ENCODE data around the gene WDR46. TPM values are rescaled to one million over a fixed set of nuclear protein-coding genes. Genes with fewer than 3 reads are reported as not detected.

Gene WDR46
- total RNA-seq, 2 experiments from 2014 or later, result 37.5 to 41.7 TPM

DNA sequence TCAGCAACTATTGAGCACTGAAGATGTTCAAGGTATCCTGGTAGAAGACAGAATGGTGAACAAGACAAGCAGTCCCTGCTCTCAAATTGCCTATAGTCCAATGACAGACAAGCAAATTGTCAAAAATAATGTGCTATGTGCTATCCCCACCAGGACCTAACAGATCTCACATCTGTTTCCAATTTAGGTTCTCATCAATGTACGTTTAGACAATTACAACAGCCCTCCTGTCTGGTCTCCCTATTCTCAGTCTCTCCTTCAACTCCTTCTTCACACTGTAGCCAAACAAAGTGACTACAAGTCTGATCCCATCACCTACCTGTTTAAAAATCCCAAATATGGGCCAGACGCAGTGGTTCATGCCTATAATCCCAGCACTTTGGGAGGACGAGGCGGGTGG lies 17.3 kb upstream of the WDR46 start:
- no peaks in the 10 kb centered on the region for H3K27me3 Mint-ChIP-seq
- H3K9me3 Mint-ChIP-seq, result no peaks in the 10 kb centered on the region
- no peak overlapping the region for H3K27ac Mint-ChIP-seq
- no peak overlapping the region for H3K4me3 Mint-ChIP-seq
- H3K36me3 Mint-ChIP-seq (ENCODE audit: low read depth), result peaks cover 63% of the 10 kb centered on the region
- ChIA-PET CTCF (interaction anchor here (0.7 kb wide), 1 partner anchor 339 kb away, joined by 3 read pairs; no protein-coding TSS in a partner anchor), POLR2A (interaction anchor here (2.2 kb wide), 1 partner anchor 35 kb away, joined by 5 read pairs; the partner anchor contains the start of genes RPS18 and VPS52)
- peaks cover 40% of the 10 kb centered on the region for H3K4me1 Mint-ChIP-seq
- no peak for DNase-seq

DNA sequence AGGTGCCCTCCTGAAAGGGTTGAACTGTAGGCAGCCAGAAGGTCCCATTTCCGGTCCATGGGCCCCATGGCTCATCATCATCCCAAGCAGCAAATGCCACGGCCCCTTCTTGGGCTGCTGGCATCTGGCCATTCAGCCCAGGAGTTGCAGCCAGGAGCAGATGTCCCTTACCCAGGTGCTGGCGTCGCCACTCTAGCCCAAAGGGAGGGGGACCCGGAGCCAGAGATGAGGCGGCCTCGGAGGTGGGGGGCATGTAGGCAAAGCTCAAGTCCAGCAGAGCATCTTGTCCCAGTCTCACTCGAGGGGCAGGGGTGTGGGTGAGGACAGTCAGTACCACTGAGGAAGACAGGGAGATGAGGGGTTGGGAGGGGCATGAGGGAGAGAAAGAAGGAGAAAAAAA lies 16.0 kb upstream of the WDR46 start:
- POLR2A ChIA-PET, result interaction anchor here (1.8 kb wide), 1 partner anchor 16 kb away, joined by 6 read pairs; the partner anchor contains the start of genes PFDN6 and WDR46

DNA sequence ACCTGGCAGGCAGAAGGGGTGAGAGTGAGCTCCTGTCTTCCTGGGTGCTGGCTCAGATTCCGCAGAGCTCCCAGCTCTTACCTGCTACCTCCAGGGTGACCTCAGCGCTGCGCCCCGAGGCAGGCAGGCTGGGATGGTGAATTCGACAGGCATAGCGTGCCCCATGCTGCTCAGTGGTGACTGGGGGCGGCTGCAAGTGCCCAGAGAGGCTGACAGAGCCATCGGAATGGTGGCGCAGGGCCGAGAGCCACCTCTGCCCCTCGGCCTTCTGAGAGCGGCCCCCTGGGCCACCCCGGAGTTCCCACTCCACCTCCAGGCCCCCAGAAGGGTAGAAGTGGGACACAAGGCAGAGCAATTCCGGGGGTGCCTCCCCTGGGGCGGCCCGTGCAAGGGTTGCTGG lies 15.2 kb upstream of the WDR46 start:
- CTCF ChIA-PET, result no interaction called here

More for the DNA sequence above, 16.0 kb upstream of the WDR46 start:
- DNase-seq, result no peak
- peaks cover 43% of the 10 kb centered on the region for H3K4me1 Mint-ChIP-seq
- H3K27ac Mint-ChIP-seq, result no peak overlapping the region
- H3K36me3 Mint-ChIP-seq (ENCODE audit: low read depth), result peaks cover 63% of the 10 kb centered on the region
- no peak overlapping the region for H3K4me3 Mint-ChIP-seq
- H3K9me3 Mint-ChIP-seq, result no peaks in the 10 kb centered on the region
- no peaks in the 10 kb centered on the region for H3K27me3 Mint-ChIP-seq
- CTCF ChIA-PET, result no interaction called here

DNA sequence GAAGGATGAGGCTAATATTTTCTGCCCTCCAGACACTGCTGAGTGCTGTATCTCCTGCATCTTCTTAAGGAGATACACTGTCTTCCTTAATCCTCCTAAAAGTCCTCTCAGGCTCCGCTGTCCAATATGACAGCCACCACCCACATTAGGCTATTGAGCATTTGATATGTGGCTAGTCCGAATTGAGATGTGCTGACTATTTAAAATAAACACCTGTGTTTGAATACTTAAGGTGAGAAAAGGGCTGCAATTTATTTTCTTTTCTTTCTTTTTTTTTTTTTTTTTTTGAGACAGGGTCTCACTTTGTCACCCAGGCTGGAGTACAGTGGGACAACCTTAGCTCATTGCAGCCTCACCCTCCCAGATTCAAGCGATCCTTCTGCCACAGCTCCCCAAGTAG lies 12.8 kb upstream of the WDR46 start:
- DNase-seq, result no peak
- POLR2A ChIA-PET, result interaction anchor here (1.6 to 6.0 kb wide), 4 partner anchors 10 to 30 kb away, joined by 4 to 71 read pairs (median 24); partner anchors contain the start of genes PFDN6, RPS18, TAPBP and VPS52
- H3K27me3 Mint-ChIP-seq, result no peaks in the 10 kb centered on the region
- CTCF ChIA-PET, result interaction anchor here (1.0 to 1.5 kb wide), 3 partner anchors 10 to 103 kb away, joined by 4 to 6 read pairs (median 5); no protein-coding TSS in a partner anchor
- no peak overlapping the region for H3K4me3 Mint-ChIP-seq
- H3K9me3 Mint-ChIP-seq, result no peaks in the 10 kb centered on the region
- peaks cover 58% of the 10 kb centered on the region for H3K36me3 Mint-ChIP-seq (ENCODE audit: low read depth)
- no peak overlapping the region for H3K27ac Mint-ChIP-seq
- peaks cover 46% of the 10 kb centered on the region for H3K4me1 Mint-ChIP-seq

More for the DNA sequence above, 15.2 kb upstream of the WDR46 start:
- H3K9me3 Mint-ChIP-seq, result no peaks in the 10 kb centered on the region
- H3K27me3 Mint-ChIP-seq, result no peaks in the 10 kb centered on the region
- peaks cover 72% of the 10 kb centered on the region for H3K36me3 Mint-ChIP-seq (ENCODE audit: low read depth)
- POLR2A ChIA-PET, result interaction anchor here (1.8 kb wide), 1 partner anchor 15 kb away, joined by 6 read pairs; the partner anchor contains the start of genes PFDN6 and WDR46
- no peak for DNase-seq
- no peak overlapping the region for H3K4me3 Mint-ChIP-seq
- H3K27ac Mint-ChIP-seq, result no peak overlapping the region
- H3K4me1 Mint-ChIP-seq, result peaks cover 51% of the 10 kb centered on the region

DNA sequence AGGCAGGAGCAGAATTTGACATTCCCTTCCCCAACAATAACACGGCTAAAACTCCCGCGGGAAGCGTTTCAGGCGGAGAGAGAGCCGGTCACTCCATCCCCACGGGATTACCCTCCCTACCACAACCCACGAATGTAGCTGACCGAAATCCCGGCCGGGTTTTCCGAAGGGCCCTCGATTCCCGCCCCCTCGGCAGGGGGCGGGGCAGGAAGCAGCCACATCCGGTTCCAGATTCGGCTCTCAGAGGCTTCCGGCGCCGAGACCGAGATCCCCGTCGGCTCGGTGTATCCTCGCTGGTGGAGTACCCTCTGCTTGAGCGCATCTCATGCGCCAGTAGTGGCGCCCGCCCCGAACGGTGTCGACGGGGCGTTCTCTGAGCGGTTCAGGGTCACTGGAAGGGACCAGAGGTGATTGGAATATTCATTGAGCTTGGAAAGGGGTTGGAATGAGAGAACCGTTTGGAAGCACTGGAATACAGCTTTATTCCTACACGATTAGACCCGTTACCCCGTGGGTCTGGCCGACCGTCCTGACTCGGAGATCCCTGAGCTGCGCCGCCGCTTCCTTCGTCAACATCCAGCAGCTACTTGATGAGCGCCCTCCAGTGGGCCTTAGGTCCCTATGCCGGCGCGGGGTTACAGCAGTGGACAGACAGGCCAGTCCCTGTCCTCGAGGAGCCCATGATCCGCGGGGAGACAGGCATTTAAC lies 10.4 kb upstream of the WDR46 start:
- Mint-ChIP-seq H3K9me3 (no peaks in the 10 kb centered on the region), H3K4me1 (peaks cover 41% of the 10 kb centered on the region), H3K27me3 (no peaks in the 10 kb centered on the region), H3K27ac (peak overlapping the region; percentile 100), H3K36me3 (ENCODE audit: low read depth) (peaks cover 47% of the 10 kb centered on the region), H3K4me3 (peak overlapping the region; percentile 95)
- POLR2A ChIA-PET, result interaction anchor here (0.7 to 14.3 kb wide), 24 partner anchors 9 to 370 kb away, joined by 3 to 234 read pairs (median 4); partner anchors contain the start of genes B3GALT4, PFDN6, RPS18 and RXRB
- CTCF ChIA-PET, result interaction anchor here (0.7 to 3.3 kb wide), 18 partner anchors 8 to 308 kb away, joined by 3 to 29 read pairs (median 4); partner anchors contain the start of genes B3GALT4, PFDN6, RPS18 and TAPBP
- peak; percentile 94 for DNase-seq

DNA sequence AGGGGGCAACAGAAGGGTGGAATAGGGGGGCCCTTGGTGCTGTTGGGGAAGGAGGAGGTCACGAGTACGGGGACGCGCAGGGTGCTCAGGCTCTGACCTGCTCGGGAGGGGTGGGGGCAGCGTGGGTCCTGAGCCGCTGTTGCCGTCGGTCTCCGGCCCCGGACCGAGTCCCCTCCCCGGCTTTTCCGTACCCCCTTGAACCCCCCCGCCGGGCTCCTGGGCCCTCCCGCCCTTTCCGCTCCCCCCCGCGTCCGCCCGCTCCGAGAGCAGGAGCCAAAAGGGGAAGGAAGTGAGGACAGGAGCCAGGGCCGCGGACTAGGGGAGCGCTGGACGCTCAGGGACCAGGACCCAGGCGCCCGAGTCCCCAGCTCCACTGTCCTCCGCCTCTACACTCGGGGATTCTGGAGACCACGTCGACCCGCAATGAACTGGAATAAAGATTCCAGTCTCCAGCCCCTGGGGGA lies 9.8 kb upstream of the WDR46 start, which contains the start of gene RGL2:
Gene RGL2 (minus strand): TSS at position 170 of the 464 bp plus-strand sequence. CDS start 332 bp downstream, outside the sequence.
- Mint-ChIP-seq H3K27me3 (no peaks in the 10 kb centered on the region), H3K36me3 (ENCODE audit: low read depth) (peaks cover 46% of the 10 kb centered on the region), H3K4me3 (peak within 1 kb of the TSS; percentile 95), H3K4me1 (peaks cover 40% of the 10 kb centered on the region), H3K27ac (peak within 1 kb of the TSS; percentile 100), H3K9me3 (no peaks in the 10 kb centered on the region)
- CTCF ChIA-PET, result interaction anchor here (0.7 to 3.3 kb wide), 16 partner anchors 9 to 309 kb away, joined by 3 to 29 read pairs (median 4); partner anchors contain the start of genes B3GALT4, PFDN6, RPS18 and TAPBP
- DNase-seq, result peak; percentile 75
- POLR2A ChIA-PET, result interaction anchor here (0.7 to 14.3 kb wide), 16 partner anchors 9 to 371 kb away, joined by 3 to 234 read pairs (median 4); partner anchors contain the start of genes B3GALT4, PFDN6, RPS18 and TAPBP

DNA sequence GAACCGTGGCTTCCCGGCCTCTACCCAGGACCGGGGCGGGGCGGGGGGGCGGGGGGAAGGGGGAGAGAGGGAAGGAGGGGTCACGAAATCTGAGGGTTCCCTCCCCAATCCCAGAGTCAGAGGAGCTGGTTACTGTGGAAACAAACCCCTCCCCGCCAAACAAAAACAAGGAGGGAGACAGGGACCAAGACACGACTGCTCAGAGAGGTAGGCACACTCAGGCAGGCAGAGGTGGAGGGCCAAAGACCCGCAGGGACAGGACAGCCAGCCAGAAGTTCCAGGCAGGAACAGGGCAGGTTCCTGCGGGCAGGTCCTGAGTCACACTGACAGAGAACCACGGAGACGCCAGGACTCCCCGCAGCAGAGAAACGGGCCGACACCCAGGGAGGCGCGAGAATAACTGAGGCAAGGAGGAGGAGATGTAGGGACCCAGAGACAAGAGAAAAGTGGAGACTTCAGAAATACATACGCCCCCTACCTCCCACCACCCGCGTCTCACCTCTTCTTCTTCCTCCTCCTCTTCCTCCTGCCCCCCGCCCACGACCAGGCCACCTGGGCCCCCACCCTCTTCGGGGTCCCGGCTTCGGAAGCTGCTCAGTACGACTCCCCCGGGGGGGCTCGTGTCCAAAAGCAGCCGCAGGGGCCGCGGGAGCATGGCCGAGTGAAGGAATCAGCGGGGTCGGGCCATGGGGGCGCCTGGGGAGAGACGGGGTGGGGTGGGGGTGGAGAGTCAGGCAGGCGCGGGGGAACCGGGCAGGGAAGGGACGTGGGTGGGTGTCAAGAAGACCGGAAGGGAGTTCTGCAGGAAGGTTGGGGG lies 9.1 kb upstream of the WDR46 start:
- POLR2A ChIA-PET, result interaction anchor here (1.2 to 14.3 kb wide), 10 partner anchors 9 to 327 kb away, joined by 3 to 234 read pairs (median 22); partner anchors contain the start of genes B3GALT4, PFDN6, RPS18 and TAPBP
- H3K36me3 Mint-ChIP-seq (ENCODE audit: low read depth), result peaks cover 40% of the 10 kb centered on the region

DNA sequence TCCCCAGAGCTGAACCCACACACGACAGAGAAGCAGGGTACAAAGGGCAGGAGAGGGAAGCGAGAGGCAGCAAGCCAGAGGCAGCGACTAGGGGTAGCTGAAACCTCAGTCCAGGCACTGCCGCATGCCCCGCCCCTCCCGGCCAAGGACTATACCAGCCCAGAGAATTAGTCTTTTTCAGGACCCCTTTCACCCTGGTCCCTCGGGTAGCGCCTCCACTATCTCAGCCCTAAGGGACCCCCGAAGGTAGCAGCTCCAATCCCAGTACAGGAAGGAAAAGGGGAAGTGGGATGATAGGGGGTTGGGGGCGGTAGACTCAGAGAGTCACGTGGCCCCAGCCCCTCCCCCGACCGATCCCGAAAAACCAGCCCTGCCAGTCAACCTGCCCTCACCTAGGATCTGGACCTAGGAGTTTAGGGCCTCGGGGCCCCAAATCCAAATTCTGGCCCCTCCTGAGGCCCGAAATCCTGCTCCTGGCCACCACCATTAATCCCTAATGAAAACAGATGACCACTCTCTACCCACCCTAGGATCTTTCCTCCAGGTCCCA lies 8.4 kb upstream of the WDR46 start:
- no peaks in the 10 kb centered on the region for H3K27me3 Mint-ChIP-seq
- H3K27ac Mint-ChIP-seq, result no peak overlapping the region
- peaks cover 38% of the 10 kb centered on the region for H3K4me1 Mint-ChIP-seq
- POLR2A ChIA-PET, result interaction anchor here (2.7 to 14.3 kb wide), 5 partner anchors 8 to 47 kb away, joined by 12 to 234 read pairs (median 41); partner anchors contain the start of genes B3GALT4, PFDN6, RPS18 and TAPBP
- no peaks in the 10 kb centered on the region for H3K9me3 Mint-ChIP-seq
- CTCF ChIA-PET, result interaction anchor here (1.8 to 3.3 kb wide), 2 partner anchors 8 to 20 kb away, joined by 5 to 29 read pairs; partner anchors contain the start of genes B3GALT4, PFDN6 and WDR46
- no peak for DNase-seq
- peak overlapping the region; percentile 95 for H3K4me3 Mint-ChIP-seq
- peaks cover 42% of the 10 kb centered on the region for H3K36me3 Mint-ChIP-seq (ENCODE audit: low read depth)

More for the DNA sequence above, 9.1 kb upstream of the WDR46 start:
- CTCF ChIA-PET, result interaction anchor here (1.2 to 3.3 kb wide), 6 partner anchors 9 to 101 kb away, joined by 3 to 29 read pairs (median 10); partner anchors contain the start of genes B3GALT4, PFDN6, TAPBP and WDR46
- peak overlapping the region; percentile 95 for H3K4me3 Mint-ChIP-seq
- H3K4me1 Mint-ChIP-seq, result peaks cover 37% of the 10 kb centered on the region
- no peaks in the 10 kb centered on the region for H3K27me3 Mint-ChIP-seq
- DNase-seq, result peak; percentile 74
- H3K9me3 Mint-ChIP-seq, result no peaks in the 10 kb centered on the region
- H3K27ac Mint-ChIP-seq, result peak overlapping the region; percentile 100

DNA sequence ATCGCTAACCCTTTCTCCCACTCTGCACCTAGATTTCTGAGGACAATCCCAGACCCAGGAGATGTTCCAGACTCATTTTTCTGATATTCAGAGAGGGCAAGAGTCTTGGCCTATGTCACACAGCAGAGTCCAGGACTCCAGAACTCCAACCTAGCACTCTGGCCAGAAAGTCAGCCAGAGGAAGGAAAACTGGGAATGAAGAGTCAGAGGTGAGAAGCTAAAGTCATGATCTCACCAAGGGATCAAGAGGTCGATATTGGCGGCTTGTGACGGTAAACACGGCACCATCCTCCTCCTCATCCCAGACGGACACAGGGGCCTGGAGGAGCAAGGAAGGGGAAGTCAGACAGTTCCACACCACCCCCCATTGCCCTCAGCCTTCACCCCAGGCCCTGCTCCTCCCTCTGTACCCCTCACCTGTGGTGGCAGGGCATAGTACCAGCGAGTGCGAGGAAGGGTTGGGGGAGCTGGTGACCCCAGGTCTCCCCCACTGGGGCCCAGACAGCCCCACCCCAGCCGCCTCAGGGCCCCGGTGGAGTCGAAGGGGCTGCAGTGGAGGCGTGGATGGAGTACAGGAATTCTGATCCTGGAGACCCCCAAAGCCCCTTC lies 7.9 kb upstream of the WDR46 start:
- POLR2A ChIA-PET, result interaction anchor here (0.5 to 14.3 kb wide), 5 partner anchors 15 to 122 kb away, joined by 3 to 234 read pairs (median 12); partner anchors contain the start of genes B3GALT4, RPS18, TAPBP and VPS52
- CTCF ChIA-PET, result interaction anchor here (1.8 to 3.3 kb wide), 2 partner anchors 8 to 20 kb away, joined by 5 to 29 read pairs; partner anchors contain the start of genes B3GALT4, PFDN6 and WDR46
- peak overlapping the region; percentile 36 for H3K27ac Mint-ChIP-seq

DNA sequence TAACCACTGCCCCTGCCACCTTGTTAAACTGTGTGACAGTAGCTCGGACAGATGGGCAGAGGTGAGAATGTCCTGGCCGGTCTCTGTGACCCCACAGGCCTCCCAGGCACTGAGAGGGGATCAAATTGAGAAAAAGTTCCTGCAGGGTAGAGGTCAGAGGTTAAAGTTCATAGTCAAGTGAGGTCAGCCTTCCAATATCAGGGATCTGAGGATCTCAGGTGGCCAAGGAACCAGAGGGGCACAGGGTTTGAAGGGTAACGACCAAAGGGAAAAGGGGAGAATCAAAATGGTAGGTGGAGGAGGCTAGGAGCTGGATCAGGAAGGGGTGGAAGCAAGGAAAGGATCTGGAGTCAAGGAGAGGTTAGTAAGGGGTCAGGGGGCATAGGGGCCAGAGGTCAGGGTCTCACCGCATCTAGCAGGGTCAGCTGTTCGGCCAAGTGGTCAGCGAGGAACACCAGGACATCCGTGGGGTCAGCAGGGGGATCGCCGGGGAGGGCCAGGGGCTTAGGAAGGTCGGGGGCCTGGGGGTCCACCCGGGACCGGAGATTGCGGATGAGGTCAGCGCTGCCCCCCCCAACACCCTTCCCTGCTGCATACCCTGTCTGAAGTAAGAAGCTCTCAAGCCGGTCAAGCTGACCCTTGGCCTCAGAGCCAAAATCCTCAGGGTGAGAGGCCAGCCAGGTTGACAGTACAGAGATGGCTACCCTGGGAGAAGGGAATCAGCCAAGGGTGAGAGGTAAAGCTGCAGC lies 6.8 kb upstream of the WDR46 start:
- POLR2A ChIA-PET, result interaction anchor here (0.9 to 14.3 kb wide), 5 partner anchors 16 to 124 kb away, joined by 3 to 234 read pairs (median 4); partner anchors contain the start of genes B3GALT4, RPS18, TAPBP and VPS52
- Mint-ChIP-seq H3K4me3 (no peak overlapping the region), H3K27me3 (no peaks in the 10 kb centered on the region), H3K36me3 (ENCODE audit: low read depth) (peaks cover 37% of the 10 kb centered on the region), H3K27ac (peak overlapping the region; percentile 2), H3K9me3 (no peaks in the 10 kb centered on the region), H3K4me1 (peaks cover 40% of the 10 kb centered on the region)
- DNase-seq, result no peak
- CTCF ChIA-PET, result interaction anchor here (0.9 kb wide), 1 partner anchor 19 kb away, joined by 5 read pairs; the partner anchor contains the start of gene B3GALT4

More for the DNA sequence above, 7.9 kb upstream of the WDR46 start:
- no peaks in the 10 kb centered on the region for H3K27me3 Mint-ChIP-seq
- peaks cover 41% of the 10 kb centered on the region for H3K4me1 Mint-ChIP-seq
- peak overlapping the region; percentile 95 for H3K4me3 Mint-ChIP-seq
- DNase-seq, result no peak
- peaks cover 41% of the 10 kb centered on the region for H3K36me3 Mint-ChIP-seq (ENCODE audit: low read depth)
- no peaks in the 10 kb centered on the region for H3K9me3 Mint-ChIP-seq

Data from activated CD4-positive, alpha-beta memory T cell treated with anti-CD3 and anti-CD28 coated beads, Interleukin-2, amount 10 ng/mL, durations not matched to agents 7 days and 5 days (primary cell).